ENCODE results near the gene PTPN12. TPM values are rescaled to one million over a fixed set of nuclear protein-coding genes. Genes with fewer than 3 reads are reported as not detected.
"Not testable (repeated sequence)": the region's sequence is repeated elsewhere in the genome, so short reads cannot be mapped to it uniquely, and the experiment has no call there.

The PTPN12 gene
- total RNA-seq = 19.6 and 21.5 TPM in 2 replicates

DNA sequence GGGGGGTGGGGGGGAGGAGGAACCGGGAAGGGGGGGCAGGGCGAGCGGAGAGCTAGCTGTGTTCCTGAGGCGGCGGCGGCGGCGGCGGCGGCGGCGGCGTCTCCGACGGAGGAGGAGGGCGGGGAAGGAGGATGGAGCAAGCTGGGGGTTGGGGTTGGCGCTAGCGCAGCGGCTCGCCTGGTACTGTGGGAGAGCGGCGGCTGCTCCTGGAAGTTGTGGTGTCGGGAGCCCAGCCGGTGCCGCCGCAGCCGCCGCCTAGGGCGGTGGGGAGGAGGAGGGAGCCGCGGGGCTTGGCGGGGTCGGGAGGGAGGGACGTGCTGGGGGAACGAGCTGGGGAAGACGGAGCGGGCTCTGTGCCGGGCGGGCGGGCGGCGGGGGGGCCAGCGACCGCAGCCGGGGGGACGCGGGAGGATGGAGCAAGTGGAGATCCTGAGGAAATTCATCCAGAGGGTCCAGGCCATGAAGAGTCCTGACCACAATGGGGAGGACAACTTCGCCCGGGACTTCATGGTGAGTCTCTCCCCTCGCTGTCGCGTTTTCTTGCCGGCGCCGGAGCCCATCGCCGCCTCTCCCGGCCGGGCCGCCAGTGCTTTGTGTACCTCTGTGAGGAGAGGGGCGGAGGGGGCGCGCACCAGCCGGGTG lies at the start of gene PTPN12:
Gene PTPN12, plus strand, starts transcription at position 160 of the 642 bp plus-strand sequence. Its CDS starts 252 bp downstream, at position 412.
- intact Hi-C loops (cut with micrococcal nuclease) = loop anchor here (1.0 to 10.0 kb wide), 7 partner anchors 120 to 1222 kb away; partner anchors contain the start of genes CCDC146, FGL2, GSAP and ZP3

DNA sequence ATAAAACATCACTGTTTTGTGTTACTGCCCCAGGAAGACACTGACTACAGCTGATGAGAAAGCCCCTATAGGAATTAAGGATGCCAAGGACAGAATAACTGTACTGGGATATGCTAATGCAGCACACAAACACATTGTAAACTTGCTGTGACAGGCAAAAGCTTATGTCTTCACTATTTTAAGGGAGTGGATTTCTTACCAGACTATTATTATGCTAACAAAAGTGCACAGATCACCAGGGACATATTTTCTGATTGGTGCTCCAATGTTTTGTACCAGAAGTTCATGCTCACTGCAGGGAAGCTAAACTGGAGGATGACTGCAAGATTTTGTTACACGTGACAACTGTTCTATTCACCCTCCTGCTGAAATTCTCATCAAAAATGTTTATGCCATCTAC lies 48.1 kb upstream of the PTPN12 start:
- intact Hi-C loops (cut with micrococcal nuclease) = no loop called here

- intact Hi-C loops (cut with micrococcal nuclease) = no loop called here
These were observed 40.0 kb upstream of the PTPN12 start for GRCh38 chr7:77497079-77497478.

DNA sequence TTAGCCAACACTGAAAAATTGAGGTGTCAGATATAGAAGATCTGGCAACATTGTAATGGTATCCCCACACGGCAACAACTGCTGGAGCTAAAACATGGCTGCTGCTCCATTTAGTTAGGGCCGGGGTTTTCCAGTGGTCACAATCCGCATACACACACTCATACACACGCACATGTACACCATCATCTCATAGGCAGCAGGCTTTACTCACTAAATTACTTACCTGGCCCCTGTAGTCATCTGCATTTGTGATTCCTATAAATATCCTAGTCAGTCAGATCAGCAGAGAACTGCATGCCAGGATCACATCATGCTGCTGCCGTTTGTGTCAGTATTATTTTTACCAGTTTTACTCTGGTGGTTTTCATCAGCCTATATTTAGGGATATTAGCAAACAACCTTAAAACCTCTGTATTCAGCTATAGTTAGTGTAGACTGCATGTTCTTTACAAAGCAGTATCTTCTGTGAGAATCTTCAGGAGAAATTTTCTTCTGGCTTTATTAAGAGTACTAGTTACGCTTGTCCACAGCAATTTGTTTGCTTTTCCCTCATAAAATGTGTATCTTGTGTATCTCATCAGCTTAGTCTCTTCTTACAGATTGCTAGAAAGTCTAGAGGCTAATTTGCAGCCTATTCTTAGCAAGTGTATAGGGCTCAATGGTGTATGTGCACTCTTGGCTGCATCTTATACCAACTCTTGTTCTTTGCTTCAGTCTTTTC lies 38.3 kb upstream of the PTPN12 start:
- intact Hi-C loops (cut with micrococcal nuclease) = no loop called here

DNA sequence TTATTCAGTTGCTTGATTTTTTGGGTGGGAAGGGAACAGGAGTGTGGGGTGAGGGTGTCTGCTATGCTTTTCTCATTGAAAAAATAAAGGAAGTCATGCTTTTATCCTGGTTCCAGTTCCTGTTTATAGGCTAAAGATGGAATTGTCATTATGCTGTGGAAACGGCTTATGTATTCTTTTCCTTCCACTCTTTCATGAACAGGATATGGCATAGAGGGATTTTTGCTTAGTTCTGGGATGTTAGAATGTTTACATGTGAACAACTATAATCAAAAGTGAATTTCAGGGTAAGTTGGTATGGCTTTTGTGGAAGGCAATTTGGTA lies 35.9 kb upstream of the PTPN12 start:
- intact Hi-C loops (cut with micrococcal nuclease) = no loop called here

DNA sequence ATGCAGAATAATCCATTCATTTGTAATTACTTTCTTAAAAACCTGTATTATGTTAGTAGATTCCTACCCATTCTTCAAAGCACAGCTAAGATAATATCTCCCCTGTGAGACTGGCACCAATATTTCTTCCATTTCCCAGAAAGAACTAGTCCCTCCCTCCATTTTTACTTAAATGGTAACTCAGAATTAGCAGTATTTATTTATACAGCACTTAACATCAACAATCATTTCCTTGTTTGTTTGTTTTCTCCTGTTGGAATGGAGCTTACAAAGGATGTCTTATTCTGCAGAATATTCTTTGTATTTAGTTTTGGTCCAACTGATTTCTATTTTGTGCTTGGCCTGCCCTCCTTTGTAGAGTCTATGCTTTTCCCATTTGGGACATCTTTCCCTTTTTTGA lies 32.1 kb upstream of the PTPN12 start:
- intact Hi-C loops (cut with micrococcal nuclease) = no loop called here

DNA sequence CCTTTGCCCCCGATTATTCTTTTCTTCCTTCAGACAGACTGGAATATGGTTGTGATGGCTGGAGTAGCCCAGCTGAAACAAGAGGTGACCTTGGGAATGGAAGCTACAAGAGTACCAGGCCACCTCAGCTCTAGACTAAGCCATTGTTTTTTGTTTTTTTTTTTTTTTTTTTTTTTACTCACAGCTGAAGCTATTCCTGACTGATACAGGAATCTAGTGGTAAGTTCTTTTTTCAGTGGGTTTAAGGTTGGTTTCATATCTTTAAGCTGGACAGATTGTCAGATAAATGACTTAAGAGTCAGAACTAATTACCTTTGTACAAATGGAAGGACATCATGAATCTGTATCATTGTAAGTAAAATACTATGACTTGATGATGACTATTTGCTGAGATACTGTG lies 30.2 kb upstream of the PTPN12 start:
- intact Hi-C loops (cut with micrococcal nuclease) = no loop called here

DNA sequence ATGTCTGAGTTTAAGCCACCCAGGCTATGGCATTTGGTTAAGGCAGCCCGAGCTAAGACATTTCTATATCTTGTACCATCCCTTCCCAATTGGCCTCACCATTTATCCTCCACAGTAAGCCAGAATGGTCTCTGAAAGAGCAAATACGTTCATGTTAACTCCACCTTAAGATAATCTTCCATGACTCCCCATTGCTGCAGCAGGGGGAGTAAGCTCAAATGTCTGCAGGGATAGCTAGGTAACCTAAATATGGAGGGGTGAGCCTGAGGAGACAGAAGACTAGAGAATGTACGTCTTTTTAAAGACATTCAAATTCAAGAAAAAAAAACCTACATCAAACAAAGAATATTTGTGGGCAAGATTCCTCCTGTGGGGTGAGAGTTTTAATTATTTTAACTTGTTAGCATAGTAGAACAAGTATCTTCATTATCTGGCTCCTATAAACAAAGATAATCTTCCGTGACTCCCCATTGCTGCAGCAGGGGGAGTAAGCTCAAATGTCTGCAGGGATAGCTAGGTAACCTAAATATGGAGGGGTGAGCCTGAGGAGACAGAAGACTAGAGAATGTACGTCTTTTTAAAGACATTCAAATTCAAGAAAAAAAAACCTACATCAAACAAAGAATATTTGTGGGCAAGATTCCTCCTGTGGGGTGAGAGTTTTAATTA lies 24.0 kb upstream of the PTPN12 start:
- intact Hi-C loops (cut with micrococcal nuclease) = not testable (repeated sequence)

DNA sequence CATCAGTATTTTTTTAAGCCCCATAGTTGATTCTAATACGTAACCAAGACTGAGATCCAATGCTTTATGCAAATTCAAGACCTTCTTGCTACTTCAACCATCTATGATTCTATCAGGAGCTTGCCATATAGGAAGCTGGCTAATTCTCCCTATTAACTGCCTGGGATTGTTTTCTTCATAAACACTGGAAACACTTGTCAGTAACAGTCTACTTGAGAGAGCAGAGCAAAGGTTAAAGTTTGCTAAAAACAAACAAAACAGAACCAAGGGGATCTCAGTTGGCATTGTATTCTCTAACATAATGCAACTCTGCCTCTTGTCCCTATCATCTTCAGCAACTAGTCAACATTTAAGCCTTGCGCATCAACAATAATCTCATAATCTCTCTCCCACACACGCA lies 21.0 kb upstream of the PTPN12 start:
- intact Hi-C loops (cut with micrococcal nuclease) = no loop called here

- intact Hi-C loops (cut with micrococcal nuclease) = no loop called here
These were observed 16.8 kb upstream of the PTPN12 start for GRCh38 chr7:77520261-77520660.

DNA sequence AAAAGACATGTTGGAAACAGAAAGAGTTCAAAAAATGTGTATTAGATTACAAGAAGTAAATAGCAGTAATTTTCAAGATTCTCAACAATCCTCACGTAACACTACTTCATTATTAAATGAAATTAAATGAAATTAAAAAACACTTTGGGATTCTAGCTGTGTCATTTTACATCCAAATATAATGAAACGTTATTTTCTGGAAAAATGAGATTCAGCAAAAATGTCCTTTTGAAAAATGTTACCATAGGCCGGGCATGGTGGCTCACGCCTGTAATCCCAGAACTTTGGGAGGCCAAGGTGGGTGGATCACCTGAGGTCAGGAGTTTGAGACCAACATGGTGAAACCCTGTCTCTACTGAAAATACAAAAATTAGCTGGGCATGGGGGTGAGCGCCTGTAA lies 15.6 kb upstream of the PTPN12 start:
- intact Hi-C loops (cut with micrococcal nuclease) = not testable (repeated sequence)

GRCh38 chr7:77524731-77525130 lies 12.4 kb upstream of the PTPN12 start:
- intact Hi-C loops (cut with micrococcal nuclease) = no loop called here

GRCh38 chr7:77525231-77525630 lies 11.9 kb upstream of the PTPN12 start:
- intact Hi-C loops (cut with micrococcal nuclease) = no loop called here

DNA sequence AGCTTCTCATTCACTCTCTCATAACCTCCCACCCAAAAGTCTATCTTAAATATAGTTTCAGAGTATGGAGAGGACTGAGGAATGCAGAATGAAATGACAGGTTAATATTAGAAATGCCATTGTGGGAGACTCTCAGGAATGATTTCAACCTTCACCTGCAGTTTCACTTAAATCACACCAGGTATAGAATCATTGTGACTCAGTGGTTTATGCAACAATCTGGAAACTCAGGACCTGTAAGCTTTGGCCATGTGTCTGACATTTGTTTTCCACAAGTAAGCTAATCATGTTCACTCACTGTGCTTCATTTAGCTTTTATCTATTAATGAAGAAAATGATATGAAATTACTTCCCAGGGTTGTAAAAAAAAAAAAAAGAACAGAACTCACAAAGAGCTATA lies 8.7 kb upstream of the PTPN12 start:
- intact Hi-C loops (cut with micrococcal nuclease) = no loop called here

- intact Hi-C loops (cut with micrococcal nuclease) = no loop called here
These were observed 7.8 kb upstream of the PTPN12 start for GRCh38 chr7:77529279-77529678.

DNA sequence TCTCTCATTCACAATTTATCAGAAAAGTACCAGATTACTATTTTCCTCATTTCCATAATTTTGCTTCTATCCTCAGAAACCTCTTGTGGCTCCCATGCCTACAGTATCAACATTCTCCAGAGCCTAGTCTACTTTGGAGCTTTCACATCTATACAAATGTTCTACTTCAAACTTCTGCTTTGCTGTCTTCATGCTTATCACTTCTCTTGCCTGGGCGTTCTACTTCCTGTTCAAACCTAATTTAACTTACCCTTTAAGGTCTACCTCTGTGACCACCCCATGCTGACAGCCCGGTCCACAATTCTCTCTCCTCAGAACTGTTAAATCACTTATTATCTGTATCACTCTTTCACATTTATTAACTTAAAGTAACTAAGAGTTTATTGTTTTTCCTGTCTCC lies 6.1 kb upstream of the PTPN12 start:
- intact Hi-C loops (cut with micrococcal nuclease) = loop anchor here (2.0 to 10.0 kb wide), 4 partner anchors 14 to 1216 kb away; partner anchors contain the start of gene ZP3

DNA sequence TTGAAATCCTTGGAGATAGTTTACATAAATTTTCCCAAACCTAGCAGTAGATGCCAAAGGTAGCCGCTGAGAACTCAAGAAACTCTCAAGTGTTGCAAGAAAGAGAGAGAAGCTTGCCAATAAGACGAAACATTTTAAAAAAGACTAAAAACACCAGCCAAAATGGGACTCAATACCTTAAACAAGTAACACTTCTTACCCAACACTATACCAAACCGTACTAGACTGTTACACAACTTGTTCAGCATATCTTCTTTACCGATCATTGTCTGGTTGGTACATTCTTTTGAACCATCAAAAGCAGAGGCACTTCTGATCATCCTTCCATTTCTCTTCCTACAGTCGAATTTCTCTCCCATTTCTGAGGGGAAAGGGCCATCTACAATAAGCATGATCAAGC lies 4.8 kb upstream of the PTPN12 start:
- intact Hi-C loops (cut with micrococcal nuclease) = loop anchor here (10.0 kb wide), 3 partner anchors 1107 to 1217 kb away; partner anchors contain the start of gene ZP3

- intact Hi-C loops (cut with micrococcal nuclease) = loop anchor here (10.0 kb wide), 3 partner anchors 1108 to 1218 kb away; partner anchors contain the start of gene ZP3
These were observed 4.4 kb upstream of the PTPN12 start for GRCh38 chr7:77532732-77533131.

DNA sequence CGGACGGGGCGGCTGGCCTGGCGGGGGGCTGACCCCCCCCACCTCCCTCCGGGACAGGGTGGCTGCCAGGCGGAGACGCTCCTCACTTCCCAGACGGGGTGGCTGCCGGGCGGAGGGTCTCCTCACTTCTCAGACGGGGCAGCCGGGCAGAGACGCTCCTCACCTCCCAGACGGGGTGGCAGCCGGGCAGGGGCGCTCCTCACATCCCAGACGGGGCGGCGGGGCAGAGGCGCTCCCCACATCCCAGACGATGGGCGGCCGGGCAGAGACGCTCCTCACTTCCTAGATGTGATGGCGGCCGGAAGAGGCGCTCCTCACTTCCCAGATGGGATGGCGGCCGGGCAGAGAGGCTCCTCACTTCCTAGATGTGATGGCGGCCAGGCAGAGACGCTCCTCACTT lies 3.0 kb upstream of the PTPN12 start:
- intact Hi-C loops (cut with micrococcal nuclease) = loop anchor here (10.0 kb wide), 3 partner anchors 1109 to 1219 kb away; partner anchors contain the start of gene ZP3

DNA sequence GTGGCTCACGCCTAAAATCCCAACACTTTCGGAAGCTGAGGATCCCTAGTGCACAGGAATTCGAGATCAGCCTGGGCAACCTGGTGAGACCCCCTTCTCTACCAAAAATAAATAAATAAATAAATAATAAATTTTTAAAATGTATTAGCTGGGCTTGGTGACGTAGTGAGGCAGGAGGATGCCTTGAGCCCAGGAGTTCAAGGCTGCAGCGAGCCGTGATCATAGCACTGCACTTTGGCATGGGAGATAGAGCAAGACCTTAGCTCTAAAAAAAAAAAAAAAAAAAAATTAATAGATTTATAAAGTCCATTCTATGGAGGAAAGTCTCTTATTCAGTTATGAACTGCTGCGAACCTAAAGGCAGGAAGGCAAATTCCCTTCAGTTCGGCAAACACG lies 1.1 kb upstream of the PTPN12 start:
- intact Hi-C loops (cut with micrococcal nuclease) = loop anchor here (1.0 to 10.0 kb wide), 9 partner anchors 119 to 1221 kb away; partner anchors contain the start of genes FGL2, GSAP, PHTF2 and RSBN1L

- intact Hi-C loops (cut with micrococcal nuclease) = loop anchor here (1.0 to 10.0 kb wide), 10 partner anchors 120 to 1222 kb away; partner anchors contain the start of genes CCDC146, FGL2, GSAP and PHTF2
These were observed 521 bp upstream of the PTPN12 start for GRCh38 chr7:77536413-77537135.

Measured in T-helper 1 cell treated with Interleukin-12 subunit alpha and Interleukin-12 subunit beta and Interleukin-4 antibody, amounts not matched to agents 30 ng/mL and 1 ng/mL, for 36 hours (primary cell).